Measurements from ENCODE around the gene LTO1.

LTO1 gene, protein sequence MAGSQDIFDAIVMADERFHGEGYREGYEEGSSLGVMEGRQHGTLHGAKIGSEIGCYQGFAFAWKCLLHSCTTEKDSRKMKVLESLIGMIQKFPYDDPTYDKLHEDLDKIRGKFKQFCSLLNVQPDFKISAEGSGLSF

GRCh38 chr11:69674886-69675714 lies at the start of gene LTO1:
Gene LTO1 (minus strand): TSS chr11:69675353. CDS start chr11:69675239, 114 bp downstream.
- peak within 1 kb of the TSS; percentile 96 for H2AFZ ChIP-seq (ENCODE audit: low read length, unreplicated experiment)
- H3K79me2 ChIP-seq (ENCODE audit: control insufficient read depth, insufficient read depth, low read length, unreplicated experiment), result peaks cover 31% of the 10 kb centered on the region
- peak within 1 kb of the TSS; percentile 85 for H3K27ac ChIP-seq (ENCODE audit: low read depth, low read length)
- H3K36me3 ChIP-seq (ENCODE audit: insufficient read depth, low read length), result peaks cover 9% of the 10 kb centered on the region; the same call in 1 of the 2 replicates
- peak within 1 kb of the TSS; percentile 99 for H3K4me3 ChIP-seq (ENCODE audit: low read depth, low read length)
- no peaks in the 10 kb centered on the region for H3K27me3 ChIP-seq (ENCODE audit: insufficient read depth, low read length)
- peaks cover 17% of the 10 kb centered on the region for H3K4me1 ChIP-seq (ENCODE audit: control insufficient read depth, insufficient read depth, low read length, unreplicated experiment)

DNA sequence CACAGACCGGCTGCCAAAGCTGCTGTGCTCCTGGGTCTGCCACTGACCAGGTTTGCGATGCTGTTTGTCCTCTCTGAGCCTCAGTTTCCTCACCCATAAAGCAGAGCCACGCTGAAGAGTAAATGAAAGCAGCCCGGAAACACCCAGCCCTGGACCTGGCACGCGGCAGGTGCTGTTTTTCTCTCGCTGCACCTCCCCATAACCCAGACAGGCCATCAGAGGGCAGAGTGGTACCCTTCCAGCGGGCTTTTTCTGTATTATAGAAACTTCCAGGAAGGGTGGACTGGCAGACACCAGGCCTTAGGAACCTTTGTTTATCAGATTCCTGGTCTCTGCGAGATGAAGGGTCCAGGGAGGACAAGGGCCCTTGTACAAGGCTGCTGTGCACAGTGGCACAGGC lies 46.6 kb upstream of the LTO1 start:
- H3K4me1 ChIP-seq (ENCODE audit: control insufficient read depth, insufficient read depth, low read length, unreplicated experiment), result no peaks in the 10 kb centered on the region
- no peak overlapping the region for H3K4me3 ChIP-seq (ENCODE audit: low read depth, low read length)
- H3K27ac ChIP-seq (ENCODE audit: low read depth, low read length), result no peak overlapping the region
- no peaks in the 10 kb centered on the region for H3K36me3 ChIP-seq (ENCODE audit: insufficient read depth, low read length)
- H2AFZ ChIP-seq (ENCODE audit: low read length, unreplicated experiment), result no peak overlapping the region
- H3K79me2 ChIP-seq (ENCODE audit: control insufficient read depth, insufficient read depth, low read length, unreplicated experiment), result no peaks in the 10 kb centered on the region
- H3K27me3 ChIP-seq (ENCODE audit: insufficient read depth, low read length), result peaks cover 82% of the 10 kb centered on the region

DNA sequence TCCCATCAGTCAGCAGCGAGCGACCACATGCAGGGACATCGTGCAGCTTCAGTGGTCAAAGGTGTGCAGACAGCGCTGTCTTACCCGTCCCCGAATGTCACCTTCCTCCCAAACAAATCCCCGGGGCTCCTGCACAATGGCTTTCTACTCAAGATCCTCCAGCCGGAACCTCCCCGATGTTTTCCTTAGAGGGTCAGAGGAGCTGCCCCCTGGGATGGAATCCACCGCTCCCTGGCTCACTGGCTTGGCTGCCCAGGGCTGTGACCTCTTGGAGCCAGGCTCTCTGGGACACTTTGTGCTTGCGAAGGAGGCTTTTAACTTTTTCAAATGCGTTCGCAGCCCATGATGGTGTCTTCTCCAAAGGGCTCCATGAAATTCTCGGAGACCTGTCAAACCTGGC lies 46.0 kb upstream of the LTO1 start:
- no peaks in the 10 kb centered on the region for H3K36me3 ChIP-seq (ENCODE audit: insufficient read depth, low read length)
- H3K27ac ChIP-seq (ENCODE audit: low read depth, low read length), result no peak overlapping the region
- peaks cover 77% of the 10 kb centered on the region for H3K27me3 ChIP-seq (ENCODE audit: insufficient read depth, low read length)
- H3K4me3 ChIP-seq (ENCODE audit: low read depth, low read length), result no peak overlapping the region
- H3K4me1 ChIP-seq (ENCODE audit: control insufficient read depth, insufficient read depth, low read length, unreplicated experiment), result no peaks in the 10 kb centered on the region
- no peaks in the 10 kb centered on the region for H3K79me2 ChIP-seq (ENCODE audit: control insufficient read depth, insufficient read depth, low read length, unreplicated experiment)
- H2AFZ ChIP-seq (ENCODE audit: low read length, unreplicated experiment), result no peak overlapping the region

- no peak overlapping the region for H3K27ac ChIP-seq (ENCODE audit: low read depth, low read length)
- no peak overlapping the region for H3K4me3 ChIP-seq (ENCODE audit: low read depth, low read length)
- H3K79me2 ChIP-seq (ENCODE audit: control insufficient read depth, insufficient read depth, low read length, unreplicated experiment), result no peaks in the 10 kb centered on the region
- no peaks in the 10 kb centered on the region for H3K36me3 ChIP-seq (ENCODE audit: insufficient read depth, low read length)
- H3K27me3 ChIP-seq (ENCODE audit: insufficient read depth, low read length), result peaks cover 67% of the 10 kb centered on the region
- no peak overlapping the region for H2AFZ ChIP-seq (ENCODE audit: low read length, unreplicated experiment)
- no peaks in the 10 kb centered on the region for H3K4me1 ChIP-seq (ENCODE audit: control insufficient read depth, insufficient read depth, low read length, unreplicated experiment)
These were observed 43.8 kb upstream of the LTO1 start for GRCh38 chr11:69718912-69719311.

DNA sequence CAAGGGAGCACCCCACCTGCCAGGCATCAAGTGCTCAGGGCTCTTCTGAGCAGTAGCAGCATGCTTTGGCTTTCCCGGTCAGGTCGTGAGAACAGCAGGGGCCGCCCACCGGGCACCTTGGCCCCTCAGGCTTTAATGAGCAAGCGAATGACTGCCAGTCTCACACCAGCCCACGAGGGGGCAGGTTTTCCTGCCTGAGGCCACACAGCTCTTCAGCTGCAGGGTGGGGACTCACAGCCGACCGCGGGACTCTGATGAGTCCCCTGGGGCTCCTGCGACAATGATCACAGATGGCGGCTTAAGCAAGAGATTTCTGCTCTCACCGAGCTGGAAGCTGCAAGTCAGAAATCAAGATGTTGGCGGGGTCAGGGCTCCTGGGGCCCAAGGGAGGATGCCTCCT lies 43.0 kb upstream of the LTO1 start:
- no peak overlapping the region for H3K4me3 ChIP-seq (ENCODE audit: low read depth, low read length)
- H3K4me1 ChIP-seq (ENCODE audit: control insufficient read depth, insufficient read depth, low read length, unreplicated experiment), result no peaks in the 10 kb centered on the region
- no peaks in the 10 kb centered on the region for H3K79me2 ChIP-seq (ENCODE audit: control insufficient read depth, insufficient read depth, low read length, unreplicated experiment)
- no peak overlapping the region for H3K27ac ChIP-seq (ENCODE audit: low read depth, low read length)
- no peak overlapping the region for H2AFZ ChIP-seq (ENCODE audit: low read length, unreplicated experiment)
- H3K36me3 ChIP-seq (ENCODE audit: insufficient read depth, low read length), result no peaks in the 10 kb centered on the region
- H3K27me3 ChIP-seq (ENCODE audit: insufficient read depth, low read length), result peaks cover 61% of the 10 kb centered on the region

- H3K79me2 ChIP-seq (ENCODE audit: control insufficient read depth, insufficient read depth, low read length, unreplicated experiment), result no peaks in the 10 kb centered on the region
- no peak overlapping the region for H3K4me3 ChIP-seq (ENCODE audit: low read depth, low read length)
- no peaks in the 10 kb centered on the region for H3K36me3 ChIP-seq (ENCODE audit: insufficient read depth, low read length)
- peaks cover 56% of the 10 kb centered on the region for H3K27me3 ChIP-seq (ENCODE audit: insufficient read depth, low read length)
- H3K27ac ChIP-seq (ENCODE audit: low read depth, low read length), result no peak overlapping the region
- H2AFZ ChIP-seq (ENCODE audit: low read length, unreplicated experiment), result no peak overlapping the region
- H3K4me1 ChIP-seq (ENCODE audit: control insufficient read depth, insufficient read depth, low read length, unreplicated experiment), result no peaks in the 10 kb centered on the region
These were observed 42.0 kb upstream of the LTO1 start for GRCh38 chr11:69716891-69717747.

DNA sequence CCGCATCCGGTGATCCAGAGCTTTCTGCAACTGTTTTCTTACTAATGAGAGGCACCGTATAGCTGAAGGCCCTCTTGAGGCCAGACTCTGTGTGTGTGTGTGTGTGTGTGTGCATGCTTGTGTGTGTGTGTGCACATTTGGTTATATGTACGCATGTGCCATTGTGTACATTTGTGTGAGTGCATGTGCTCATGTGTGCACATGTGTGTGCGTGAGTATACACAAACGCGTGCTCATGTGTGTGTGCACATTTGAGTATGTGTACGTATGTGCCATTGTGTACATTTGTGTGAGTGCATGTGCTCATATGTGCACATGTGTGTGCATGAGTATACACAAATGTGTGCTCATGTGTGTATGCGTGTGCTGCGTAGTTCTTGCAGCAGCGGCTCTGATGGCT lies 40.9 kb upstream of the LTO1 start:
- Histone ChIP-seq H3K27ac (ENCODE audit: low read depth, low read length) (no peak overlapping the region), H3K79me2 (ENCODE audit: control insufficient read depth, insufficient read depth, low read length, unreplicated experiment) (no peaks in the 10 kb centered on the region), H3K27me3 (ENCODE audit: insufficient read depth, low read length) (peaks cover 46% of the 10 kb centered on the region)

GRCh38 chr11:69715446-69715845 lies 40.3 kb upstream of the LTO1 start:
- no peak overlapping the region for H3K4me3 ChIP-seq (ENCODE audit: low read depth, low read length)
- no peak overlapping the region for H2AFZ ChIP-seq (ENCODE audit: low read length, unreplicated experiment)
- H3K27me3 ChIP-seq (ENCODE audit: insufficient read depth, low read length), result peaks cover 41% of the 10 kb centered on the region
- H3K79me2 ChIP-seq (ENCODE audit: control insufficient read depth, insufficient read depth, low read length, unreplicated experiment), result no peaks in the 10 kb centered on the region
- no peaks in the 10 kb centered on the region for H3K36me3 ChIP-seq (ENCODE audit: insufficient read depth, low read length)
- H3K4me1 ChIP-seq (ENCODE audit: control insufficient read depth, insufficient read depth, low read length, unreplicated experiment), result no peaks in the 10 kb centered on the region
- no peak overlapping the region for H3K27ac ChIP-seq (ENCODE audit: low read depth, low read length)

More for the DNA sequence above, 40.9 kb upstream of the LTO1 start:
- H2AFZ ChIP-seq (ENCODE audit: low read length, unreplicated experiment), result no peak overlapping the region
- H3K4me3 ChIP-seq (ENCODE audit: low read depth, low read length), result no peak overlapping the region
- H3K36me3 ChIP-seq (ENCODE audit: insufficient read depth, low read length), result no peaks in the 10 kb centered on the region
- H3K4me1 ChIP-seq (ENCODE audit: control insufficient read depth, insufficient read depth, low read length, unreplicated experiment), result no peaks in the 10 kb centered on the region

DNA sequence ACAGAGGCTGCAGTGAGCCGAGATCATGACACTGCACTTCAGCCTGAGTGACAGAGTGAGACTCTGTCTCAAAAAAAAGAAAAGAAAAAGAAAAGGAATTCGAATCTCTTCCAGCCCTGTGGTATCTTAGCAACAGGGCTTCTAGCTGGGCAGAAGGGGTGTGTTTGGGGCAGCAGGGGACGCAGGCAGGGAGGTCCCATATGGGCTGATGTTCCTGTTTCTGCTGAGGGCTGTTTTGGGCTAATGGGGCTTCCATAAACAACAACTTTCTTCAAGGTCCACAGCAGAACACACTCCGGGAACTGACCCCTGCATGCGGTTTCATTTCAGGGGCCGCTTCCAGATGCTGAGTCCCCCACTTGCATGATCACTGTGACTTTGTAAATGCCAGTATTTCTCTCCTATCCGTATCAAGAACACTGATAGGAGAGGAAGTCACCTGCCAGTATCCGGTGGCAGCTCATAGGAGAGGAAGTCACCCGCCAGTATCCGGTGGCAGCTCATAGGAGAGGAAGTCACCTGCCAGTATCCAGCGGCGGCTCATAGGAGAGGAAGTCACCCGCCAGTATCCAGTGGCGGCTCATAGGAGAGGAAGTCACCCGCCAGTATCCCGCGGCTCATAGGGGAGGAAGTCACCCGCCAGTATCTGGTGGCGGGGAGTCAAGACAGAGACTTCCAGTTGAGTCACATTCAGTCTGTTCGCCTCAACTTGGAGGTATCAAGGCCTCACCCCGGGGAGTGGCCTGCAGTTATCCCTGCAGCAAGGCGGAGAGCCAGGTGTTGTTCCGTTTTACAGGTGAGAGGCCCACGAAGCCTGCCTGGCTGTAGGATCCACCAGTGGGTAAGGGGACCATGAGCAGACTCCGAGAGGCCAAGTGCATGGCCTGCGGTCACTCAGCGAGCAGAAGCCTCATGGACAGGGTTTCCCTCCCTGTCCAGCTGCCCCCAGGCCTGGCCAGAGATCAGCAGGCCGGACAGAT lies 37.0 kb upstream of the LTO1 start:
- no peak overlapping the region for H2AFZ ChIP-seq (ENCODE audit: low read length, unreplicated experiment)
- no peaks in the 10 kb centered on the region for H3K79me2 ChIP-seq (ENCODE audit: control insufficient read depth, insufficient read depth, low read length, unreplicated experiment)
- H3K4me1 ChIP-seq (ENCODE audit: control insufficient read depth, insufficient read depth, low read length, unreplicated experiment), result no peaks in the 10 kb centered on the region
- H3K4me3 ChIP-seq (ENCODE audit: low read depth, low read length), result no peak overlapping the region
- peaks cover 14% of the 10 kb centered on the region for H3K27me3 ChIP-seq (ENCODE audit: insufficient read depth, low read length)
- no peaks in the 10 kb centered on the region for H3K36me3 ChIP-seq (ENCODE audit: insufficient read depth, low read length)
- H3K27ac ChIP-seq (ENCODE audit: low read depth, low read length), result no peak overlapping the region
